NCI-H774 (cell line): ENCODE results near the gene NID1.
A peak's percentile ranks its signal among the peaks of the same experiment; 100 is the strongest.
"Not testable (repeated sequence)": the region's sequence is repeated elsewhere in the genome, so short reads cannot be mapped to it uniquely, and the experiment has no call there.

Experiments used
- DNase-seq: peaks from one replicate; lab custom pipeline; 2025; lab: John Stamatoyannopoulos, UW

The NID1 gene

GRCh38 chr1:236096660-236097482 lies 32.0 kb upstream of the NID1 start:
- peak; percentile 40 for DNase-seq

- no peak for DNase-seq
These were observed 31.0 kb upstream of the NID1 start for GRCh38 chr1:236095705-236096520.

DNA sequence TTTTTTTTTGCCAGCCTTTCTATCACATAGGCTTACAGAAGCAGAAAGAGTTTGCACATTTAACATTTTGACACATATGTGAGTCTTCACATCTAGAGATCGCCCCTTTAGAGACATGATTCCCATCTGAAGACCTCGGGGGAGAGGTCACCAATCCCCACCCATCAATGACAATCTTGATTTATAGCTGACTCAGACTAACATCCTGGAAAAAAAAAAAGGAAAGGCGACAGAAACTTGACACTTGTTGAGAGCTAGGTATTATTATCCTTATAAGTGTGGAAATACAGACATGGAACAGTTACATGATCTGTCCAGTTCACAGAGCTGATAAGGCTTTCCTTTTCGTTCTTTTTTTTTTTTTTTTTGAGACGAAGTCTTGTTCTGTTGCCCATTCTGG lies 28.0 kb upstream of the NID1 start:
- DNase-seq, result no peak

DNA sequence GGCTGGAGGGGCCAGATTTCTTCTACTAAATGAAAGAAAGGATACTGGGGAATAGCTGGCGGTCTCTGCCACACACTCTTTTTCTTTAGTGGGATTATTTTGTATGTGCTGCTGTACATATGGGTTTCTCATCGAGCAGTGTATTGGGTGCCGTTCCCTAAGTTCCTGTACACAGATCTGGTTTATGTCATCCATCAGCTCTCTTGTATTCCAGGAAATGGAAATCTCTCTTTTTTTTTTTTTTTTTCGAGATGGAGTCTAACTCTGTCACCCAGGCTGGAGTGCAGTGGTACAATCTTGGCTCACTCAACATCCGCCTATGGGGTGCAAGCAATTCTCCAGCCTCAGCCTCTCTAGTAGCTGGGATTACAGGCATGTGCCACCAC lies 27.0 kb upstream of the NID1 start:
- no peak for DNase-seq

- DNase-seq, result no peak
These were observed 25.9 kb upstream of the NID1 start for GRCh38 chr1:236090741-236091147.

DNA sequence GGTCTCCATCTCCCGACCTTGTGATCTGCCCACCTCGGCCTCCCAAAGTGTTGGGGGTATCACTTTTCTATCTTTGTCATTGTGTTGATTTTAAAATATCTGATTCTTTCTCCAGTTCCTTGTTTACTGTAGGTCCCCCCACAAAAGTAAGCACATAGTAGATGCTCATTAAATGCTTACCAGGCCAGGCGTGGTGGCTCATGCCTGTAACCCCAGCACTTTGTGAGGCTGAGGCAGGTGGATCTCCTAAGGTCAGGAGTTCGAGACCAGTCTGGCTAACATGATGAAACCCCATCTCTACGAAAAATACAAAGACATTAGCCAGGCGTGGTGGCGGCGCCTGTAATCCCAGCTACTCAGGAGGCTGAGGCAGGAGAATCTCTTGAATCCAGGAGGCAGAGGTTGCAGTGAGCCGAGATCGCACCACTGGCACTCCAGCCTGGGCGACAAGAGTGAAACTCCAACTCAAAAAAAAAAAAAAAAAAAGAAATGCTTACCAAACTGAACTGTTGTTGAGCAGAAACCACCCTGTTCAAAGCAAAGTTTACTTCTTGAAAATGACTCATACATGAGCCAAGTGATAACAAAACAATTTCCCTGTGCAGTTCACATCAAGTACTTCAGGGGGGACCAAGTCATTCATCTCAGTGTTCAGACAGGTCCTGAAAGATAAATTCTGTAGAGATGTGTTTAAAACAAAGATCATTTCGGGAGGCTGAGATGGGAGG lies 24.3 kb upstream of the NID1 start:
- no peak for DNase-seq

- DNase-seq, result no peak
These were observed 21.6 kb upstream of the NID1 start for GRCh38 chr1:236086537-236086936.

GRCh38 chr1:236085545-236086159 lies 20.8 kb upstream of the NID1 start:
- DNase-seq, result no peak

DNA sequence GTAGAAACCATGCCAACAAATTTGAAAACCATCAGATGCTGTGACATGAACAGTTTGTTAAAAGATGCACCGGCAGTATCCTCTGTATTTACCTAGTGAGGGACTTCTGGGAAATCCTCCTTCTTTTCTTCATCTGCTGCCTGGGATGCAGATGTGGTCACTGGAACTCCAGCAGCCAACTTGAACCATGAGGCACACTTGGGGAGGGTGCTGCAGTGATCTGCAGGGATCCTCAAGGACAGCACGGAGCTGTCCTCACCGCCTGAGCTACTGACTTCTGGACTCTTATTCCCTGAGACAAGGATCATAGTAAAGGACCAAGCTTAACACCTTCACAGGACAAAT lies 19.5 kb upstream of the NID1 start:
- no peak for DNase-seq

DNA sequence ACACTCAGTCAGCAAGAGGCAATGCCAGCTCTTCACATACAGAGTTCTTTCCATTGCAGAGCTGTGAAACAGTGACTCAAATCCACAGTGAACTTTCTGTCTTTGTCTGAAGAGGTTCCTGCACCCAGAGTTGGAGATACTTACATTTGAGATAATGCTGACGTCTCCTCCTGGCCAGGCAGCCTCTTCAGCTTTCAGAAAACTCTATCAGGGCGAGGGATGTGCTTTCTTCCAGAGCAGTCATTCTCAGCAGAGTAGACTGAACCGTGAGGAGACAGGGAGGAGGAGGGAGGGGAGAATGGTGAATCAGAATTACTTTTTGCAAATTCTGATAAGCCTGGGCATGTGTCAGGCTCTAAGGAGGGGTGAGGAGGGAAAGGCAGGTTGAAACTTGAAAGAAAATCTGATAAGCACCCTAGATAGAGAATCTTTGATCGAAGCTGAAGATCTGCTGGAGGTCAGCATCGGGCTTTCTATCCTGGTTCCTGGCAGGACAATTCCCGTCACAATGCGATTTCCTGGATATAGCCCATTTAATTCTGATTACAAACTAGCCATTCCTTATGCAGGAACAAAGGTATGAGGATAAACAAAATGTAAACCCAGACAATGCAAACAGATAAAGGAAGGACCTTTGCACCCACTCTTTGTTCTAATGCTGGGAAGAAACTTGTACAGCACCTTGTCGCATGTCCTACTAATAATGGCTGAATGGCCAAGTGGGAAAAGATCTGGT lies 18.9 kb upstream of the NID1 start:
- no peak for DNase-seq

- no peak for DNase-seq
These were observed 17.6 kb upstream of the NID1 start for GRCh38 chr1:236082526-236082925.

DNA sequence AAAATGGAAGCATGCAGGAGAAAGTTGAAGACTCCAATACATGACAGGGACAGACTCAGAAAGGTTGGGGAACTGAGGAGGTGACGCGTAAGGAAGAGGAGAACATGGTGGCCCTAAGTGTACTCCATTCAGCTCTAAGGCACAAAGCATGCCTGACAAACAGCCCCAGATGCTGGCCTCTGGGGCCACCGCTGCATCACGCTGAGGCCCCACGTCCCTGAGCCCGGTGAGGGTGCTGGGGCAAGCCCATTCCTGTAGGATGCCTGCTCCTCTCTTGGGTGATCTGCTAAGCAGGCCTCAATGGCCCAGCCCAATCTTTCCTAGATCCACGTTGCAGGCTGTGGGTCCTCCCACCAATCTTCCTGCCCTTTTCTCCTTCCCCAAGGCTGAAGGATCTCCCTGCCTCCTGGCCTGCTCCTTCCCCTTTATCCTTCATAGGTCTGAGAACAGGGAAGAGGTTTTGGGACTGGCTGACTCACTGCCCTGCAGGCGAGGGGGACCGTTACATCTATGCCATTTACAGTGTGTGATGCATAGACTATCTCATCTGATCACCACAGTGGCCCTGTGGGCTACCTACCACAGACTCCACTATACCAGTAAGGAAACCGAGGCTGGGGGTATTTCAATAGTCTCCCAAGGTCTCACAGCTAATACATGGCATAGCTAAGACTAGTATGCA lies 16.8 kb upstream of the NID1 start:
- no peak for DNase-seq

DNA sequence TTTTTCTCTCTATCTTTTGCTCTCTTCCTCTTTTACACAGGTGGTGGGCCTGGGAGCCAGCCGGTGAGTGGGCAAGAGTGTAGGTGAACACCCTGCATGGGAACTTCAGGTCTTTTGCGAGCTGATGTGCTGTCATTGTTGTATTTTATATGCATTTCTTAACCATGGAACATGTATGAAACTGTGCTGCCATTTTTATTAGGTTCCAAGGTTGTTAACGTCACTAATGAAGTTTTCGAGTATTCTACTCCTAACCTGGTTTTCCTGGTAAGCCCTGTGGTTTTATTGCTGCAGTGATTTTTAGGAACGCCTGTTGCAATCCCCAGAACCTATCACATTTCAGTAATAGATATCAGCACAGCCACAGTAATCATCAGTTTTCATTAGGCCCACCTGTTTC lies 14.8 kb upstream of the NID1 start:
- DNase-seq, result no peak

DNA sequence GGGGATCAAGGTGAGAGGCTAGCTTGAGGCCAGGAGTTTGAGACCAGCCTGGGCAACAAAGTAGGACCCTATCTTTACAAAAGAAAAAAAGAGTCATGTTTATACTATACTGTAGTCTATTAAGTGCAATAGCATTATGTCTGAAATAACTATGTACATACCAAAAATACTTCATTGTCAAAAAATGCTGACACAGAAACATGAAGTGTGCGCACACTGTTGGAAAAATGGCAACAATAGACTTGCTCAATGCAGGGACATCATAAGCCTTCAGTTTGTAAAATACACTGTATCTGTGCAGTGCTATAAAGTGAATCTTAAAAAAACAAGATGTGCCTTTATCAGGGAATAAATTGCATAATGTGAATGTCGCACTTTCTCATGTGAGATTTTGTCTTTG lies 14.1 kb upstream of the NID1 start:
- no peak for DNase-seq

GRCh38 chr1:236078077-236078476 lies 13.2 kb upstream of the NID1 start:
- DNase-seq, result not testable (repeated sequence)

DNA sequence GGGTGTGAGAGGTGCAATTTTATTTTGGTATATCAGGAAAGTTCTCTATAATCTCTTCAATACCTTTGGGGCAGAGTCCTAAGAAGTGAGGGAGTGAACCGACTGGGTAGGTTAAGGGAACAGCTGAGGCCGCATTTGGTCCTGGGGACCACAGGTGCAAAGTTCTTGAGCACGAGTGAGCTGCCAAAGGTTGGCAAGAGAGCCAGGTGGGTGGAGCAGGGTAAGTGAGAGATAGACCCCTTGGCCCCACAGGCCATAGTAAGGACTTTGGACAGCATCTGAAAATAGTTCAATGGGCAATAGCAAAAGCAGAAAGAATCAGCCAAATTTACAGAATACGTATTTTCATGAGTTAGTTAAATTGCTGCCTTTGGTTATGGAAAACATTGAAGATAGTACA lies 11.0 kb upstream of the NID1 start:
- DNase-seq, result no peak

DNA sequence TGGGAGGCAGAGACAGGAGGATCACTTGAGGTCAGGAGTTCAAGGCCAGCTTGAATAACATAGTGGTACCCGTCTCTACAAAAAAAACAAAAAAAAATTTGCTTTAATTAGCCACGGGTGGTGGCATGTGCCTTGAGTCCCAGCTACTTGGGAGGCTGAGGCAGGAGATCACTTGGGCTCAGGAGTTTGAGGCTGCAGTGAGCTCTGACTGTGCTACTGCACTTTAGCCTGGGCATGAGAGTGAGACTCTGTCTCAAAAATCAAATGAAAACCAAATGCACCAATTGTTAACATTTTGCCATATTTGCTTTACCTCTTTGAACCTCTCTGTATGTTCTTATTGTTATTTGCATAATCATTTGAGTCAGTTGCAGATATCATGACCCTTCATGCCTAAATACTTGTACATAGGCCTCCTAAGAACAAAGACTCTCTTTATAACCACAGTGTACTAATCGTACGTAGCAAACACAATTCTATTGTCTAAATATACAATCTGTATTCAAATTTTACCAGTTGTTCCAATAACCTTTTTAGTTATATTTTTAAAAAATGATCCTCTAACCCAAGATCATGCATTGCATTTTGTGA lies 8.5 kb upstream of the NID1 start:
- no peak for DNase-seq

DNA sequence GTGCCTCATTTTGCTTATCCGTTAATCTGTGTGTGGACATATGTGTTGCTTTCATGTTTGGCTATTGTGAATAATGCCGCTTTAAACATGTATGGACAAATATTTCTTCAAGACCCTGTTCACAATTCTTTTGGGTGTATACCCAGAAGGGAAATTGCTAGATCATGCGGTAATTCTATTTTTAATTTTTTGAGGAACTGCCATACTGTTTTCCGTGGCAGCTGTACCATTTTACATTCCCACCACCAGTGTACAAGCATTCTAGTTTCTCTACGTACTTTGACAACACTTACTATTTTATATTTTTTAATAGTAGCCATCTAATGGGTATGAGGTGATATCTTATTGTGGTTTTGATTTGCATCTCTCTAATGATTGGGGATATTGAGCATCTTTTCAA lies 7.1 kb upstream of the NID1 start:
- no peak for DNase-seq

GRCh38 chr1:236070753-236071152 lies 5.9 kb upstream of the NID1 start:
- DNase-seq, result no peak

- no peak for DNase-seq
These were observed 4.9 kb upstream of the NID1 start for GRCh38 chr1:236069796-236070195.
